Stimulated activated CD4-positive, alpha-beta T cell treated with anti-CD3 and anti-CD28 coated beads, TNF-alpha, amount 100 ng/mL, for 1 hour (primary cell): ENCODE results near the gene FGF1.

Experiments
- DNase-seq, 3 donors: peaks; one replicate each; pipeline ENCODE4 v3.0.0-alpha.2; 2020; ENCODE audit warnings: low read depth in 3 of 3, low spot score in 1 of 3

The FGF1 gene

GRCh38 chr5:142644640-142645361, 41.1 kb downstream of the FGF1 start:
- no peak for DNase-seq

- DNase-seq = no peak
Measured at GRCh38 chr5:142644127-142644526, 41.8 kb downstream of the FGF1 start.

GRCh38 chr5:142643634-142644033, 42.3 kb downstream of the FGF1 start:
- no peak for DNase-seq

GRCh38 chr5:142642427-142642826, 43.5 kb downstream of the FGF1 start:
- no peak for DNase-seq

GRCh38 chr5:142641711-142642110, 44.2 kb downstream of the FGF1 start:
- DNase-seq = no peak

GRCh38 chr5:142640316-142641005, 45.4 kb downstream of the FGF1 start:
- no peak for DNase-seq

GRCh38 chr5:142639455-142639854, 46.4 kb downstream of the FGF1 start:
- DNase-seq = no peak

- no peak for DNase-seq
Measured at GRCh38 chr5:142637871-142638270, 48.0 kb downstream of the FGF1 start.

- no peak for DNase-seq
Measured at GRCh38 chr5:142636698-142637324, 49.1 kb downstream of the FGF1 start.

- no peak for DNase-seq
Measured at GRCh38 chr5:142636093-142636492, 49.8 kb downstream of the FGF1 start.

- DNase-seq = no peak
Measured at GRCh38 chr5:142634216-142635011, 51.5 kb downstream of the FGF1 start.

GRCh38 chr5:142630927-142631539, 54.9 kb downstream of the FGF1 start:
- DNase-seq = no peak

- DNase-seq = no peak
Measured at GRCh38 chr5:142627383-142628217, 58.3 kb downstream of the FGF1 start.

GRCh38 chr5:142626786-142627185, 59.1 kb downstream of the FGF1 start:
- DNase-seq = no peak

GRCh38 chr5:142626099-142626498, 59.8 kb downstream of the FGF1 start:
- no peak for DNase-seq

GRCh38 chr5:142621227-142621626, 64.7 kb downstream of the FGF1 start:
- no peak for DNase-seq

- DNase-seq = no peak
Measured at GRCh38 chr5:142619815-142620214, 66.1 kb downstream of the FGF1 start.

- DNase-seq = no peak
Measured at GRCh38 chr5:142618130-142618523, 67.8 kb downstream of the FGF1 start.

GRCh38 chr5:142617416-142618129, 68.3 kb downstream of the FGF1 start:
- no peak for DNase-seq

- DNase-seq = no peak
Measured at GRCh38 chr5:142615948-142616347, 69.9 kb downstream of the FGF1 start.
